ENCODE results near the gene UNC13B. TPM values are rescaled to one million over a fixed set of nuclear protein-coding genes. Genes with fewer than 3 reads are reported as not detected.
"Not testable (repeated sequence)": the region's sequence is repeated elsewhere in the genome, so short reads cannot be mapped to it uniquely, and the experiment has no call there.

UNC13B gene
- total and polyA plus RNA-seq, 2 of the 13 experiments (the other 11 are each of a cell fraction or from before 2014, with no cell fraction given) = 14.0 to 18.3 TPM

- Histone ChIP-seq H4K20me1 (ENCODE audit: insufficient read depth, low read length) (no peaks in the 10 kb centered on the region), H3K79me2 (ENCODE audit: insufficient read depth, low read length) (peaks cover 18% of the 10 kb centered on the region), H3K4me1 (ENCODE audit: insufficient read depth, low read length) (peaks cover 43% of the 10 kb centered on the region), H3K4me2 (ENCODE audit: low read depth, low read length) (peak overlapping the region; percentile 90), H3K27ac (ENCODE audit: extremely low read length, insufficient read depth, low read length) (peak overlapping the region; percentile 13), H2AFZ (ENCODE audit: low read length) (no peak overlapping the region), H3K9me3 (ENCODE audit: low read length) (no peaks in the 10 kb centered on the region), H3K27me3 (ENCODE audit: control insufficient read depth in 1 of 2, insufficient read depth in 2 of 2, low read length in 2 of 2) (no peaks in the 10 kb centered on the region; a peak in 1 of 5 replicates), H3K36me3 (replicated peaks in 1 of 2; ENCODE audit: control insufficient read depth in 1 of 2, insufficient read depth in 2 of 2, low read length in 2 of 2) (no peaks in the 10 kb centered on the region), H3K9ac (ENCODE audit: insufficient read depth, low read depth, low read length) (peak overlapping the region; percentile 84; the same call in 1 of the 2 replicates), H3K4me3 (replicated peaks in 1 of 3; ENCODE audit: insufficient read depth in 1 of 3, low read depth in 2 of 3, low read length in 3 of 3) (peak overlapping the region; percentile 78 to 98 (median 85); a peak in 5 of 6 replicates)
- in situ Hi-C loops (cut with HindIII; ENCODE audit: extremely low pct_ligation_motif_present, low pct_unique_long_range_greater_than_20kb) (no loop called here), intact Hi-C loops (cut with micrococcal nuclease; ENCODE audit: unreplicated experiment) (loop anchor here (10.0 kb wide), 1 partner anchor 91 kb away; no protein-coding TSS in a partner anchor)
- ChIA-PET POLR2A (interaction anchor here (0.7 kb wide), 1 partner anchor 95 kb away, joined by 4 read pairs; no protein-coding TSS in a partner anchor), CTCF (ENCODE audit: low intra/inter-chr PET ratio, low total read pairs) (no interaction called here)
- FAIRE-seq (no peak), ATAC-seq (no peak), DNase-seq (ENCODE audit: low spot score) (no peak)
- TF ChIP-seq, protein P1, sequence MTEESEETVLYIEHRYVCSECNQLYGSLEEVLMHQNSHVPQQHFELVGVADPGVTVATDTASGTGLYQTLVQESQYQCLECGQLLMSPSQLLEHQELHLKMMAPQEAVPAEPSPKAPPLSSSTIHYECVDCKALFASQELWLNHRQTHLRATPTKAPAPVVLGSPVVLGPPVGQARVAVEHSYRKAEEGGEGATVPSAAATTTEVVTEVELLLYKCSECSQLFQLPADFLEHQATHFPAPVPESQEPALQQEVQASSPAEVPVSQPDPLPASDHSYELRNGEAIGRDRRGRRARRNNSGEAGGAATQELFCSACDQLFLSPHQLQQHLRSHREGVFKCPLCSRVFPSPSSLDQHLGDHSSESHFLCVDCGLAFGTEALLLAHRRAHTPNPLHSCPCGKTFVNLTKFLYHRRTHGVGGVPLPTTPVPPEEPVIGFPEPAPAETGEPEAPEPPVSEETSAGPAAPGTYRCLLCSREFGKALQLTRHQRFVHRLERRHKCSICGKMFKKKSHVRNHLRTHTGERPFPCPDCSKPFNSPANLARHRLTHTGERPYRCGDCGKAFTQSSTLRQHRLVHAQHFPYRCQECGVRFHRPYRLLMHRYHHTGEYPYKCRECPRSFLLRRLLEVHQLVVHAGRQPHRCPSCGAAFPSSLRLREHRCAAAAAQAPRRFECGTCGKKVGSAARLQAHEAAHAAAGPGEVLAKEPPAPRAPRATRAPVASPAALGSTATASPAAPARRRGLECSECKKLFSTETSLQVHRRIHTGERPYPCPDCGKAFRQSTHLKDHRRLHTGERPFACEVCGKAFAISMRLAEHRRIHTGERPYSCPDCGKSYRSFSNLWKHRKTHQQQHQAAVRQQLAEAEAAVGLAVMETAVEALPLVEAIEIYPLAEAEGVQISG (CRISPR knock-in tag; IDR thresholded peaks at IDR 0.05) = no peak
- TF ChIP-seq HNF4A (CRISPR knock-in tag; IDR thresholded peaks at IDR 0.05) = 0 out of 2 replicates have a peak, but pooled peaks have one; percentile 7
- no TSS peak for BruUV-seq (replicated peaks)
- 10% methylated on average over 3 of the region's 3 CpGs for WGBS (ENCODE audit: low lambda C conversion rate)
Measured at GRCh38 chr9:35163413-35163812, 1.6 kb downstream of the UNC13B start.

GRCh38 chr9:35164711-35165110 lies 2.9 kb downstream of the UNC13B start:
- no peak for FAIRE-seq
- BruUV-seq (replicated peaks) = no TSS peak
- H3K4me3 ChIP-seq (replicated peaks in 1 of 3; ENCODE audit: insufficient read depth in 1 of 3, low read depth in 2 of 3, low read length in 3 of 3) = no peak overlapping the region
- no peak overlapping the region for H3K27ac ChIP-seq (ENCODE audit: extremely low read length, insufficient read depth, low read length)
- POLR2A ChIA-PET = interaction anchor here (0.7 kb wide), 1 partner anchor 187 kb away, joined by 3 read pairs; no protein-coding TSS in a partner anchor
- no peak for ATAC-seq
- no peaks in the 10 kb centered on the region; a peak in 1 of 5 replicates for H3K27me3 ChIP-seq (ENCODE audit: control insufficient read depth in 1 of 2, insufficient read depth in 2 of 2, low read length in 2 of 2)
- intact Hi-C loops (cut with micrococcal nuclease; ENCODE audit: unreplicated experiment) (loop anchor here (10.0 kb wide), 1 partner anchor 90 kb away; no protein-coding TSS in a partner anchor), in situ Hi-C loops (cut with HindIII; ENCODE audit: extremely low pct_ligation_motif_present, low pct_unique_long_range_greater_than_20kb) (no loop called here)
- no peaks in the 10 kb centered on the region for H3K9me3 ChIP-seq (ENCODE audit: low read length)
- H2AFZ ChIP-seq (ENCODE audit: low read length) = no peak overlapping the region
- DNase-seq (ENCODE audit: low spot score) = no peak
- H3K4me2 ChIP-seq (ENCODE audit: low read depth, low read length) = no peak overlapping the region; the same call in 1 of the 2 replicates
- CTCF ChIA-PET (ENCODE audit: low intra/inter-chr PET ratio, low total read pairs) = no interaction called here
- H3K9ac ChIP-seq (ENCODE audit: insufficient read depth, low read depth, low read length) = no peak overlapping the region
- no peaks in the 10 kb centered on the region for H3K36me3 ChIP-seq (replicated peaks in 1 of 2; ENCODE audit: control insufficient read depth in 1 of 2, insufficient read depth in 2 of 2, low read length in 2 of 2)
- WGBS (ENCODE audit: low lambda C conversion rate) = 79% methylated on average over 3 of the region's 3 CpGs
- H3K79me2 ChIP-seq (ENCODE audit: insufficient read depth, low read length) = peaks cover 18% of the 10 kb centered on the region
- no peak for TF ChIP-seq NFYB (CRISPR knock-in tag; IDR thresholded peaks at IDR 0.05)
- TF ChIP-seq, protein P2, sequence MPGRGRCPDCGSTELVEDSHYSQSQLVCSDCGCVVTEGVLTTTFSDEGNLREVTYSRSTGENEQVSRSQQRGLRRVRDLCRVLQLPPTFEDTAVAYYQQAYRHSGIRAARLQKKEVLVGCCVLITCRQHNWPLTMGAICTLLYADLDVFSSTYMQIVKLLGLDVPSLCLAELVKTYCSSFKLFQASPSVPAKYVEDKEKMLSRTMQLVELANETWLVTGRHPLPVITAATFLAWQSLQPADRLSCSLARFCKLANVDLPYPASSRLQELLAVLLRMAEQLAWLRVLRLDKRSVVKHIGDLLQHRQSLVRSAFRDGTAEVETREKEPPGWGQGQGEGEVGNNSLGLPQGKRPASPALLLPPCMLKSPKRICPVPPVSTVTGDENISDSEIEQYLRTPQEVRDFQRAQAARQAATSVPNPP (CRISPR knock-in tag; IDR thresholded peaks at IDR 0.05) = no peak
- no peak for TF ChIP-seq LCORL (IDR thresholded peaks at IDR 0.05)
- TF ChIP-seq LCORL (CRISPR knock-in tag; IDR thresholded peaks at IDR 0.05) = no peak
- peaks cover 35% of the 10 kb centered on the region for H3K4me1 ChIP-seq (ENCODE audit: insufficient read depth, low read length)
- no peaks in the 10 kb centered on the region for H4K20me1 ChIP-seq (ENCODE audit: insufficient read depth, low read length)

GRCh38 chr9:35167429-35167828 lies 5.6 kb downstream of the UNC13B start:
- intact Hi-C loops (cut with micrococcal nuclease; ENCODE audit: unreplicated experiment) = loop anchor here (10.0 kb wide), 1 partner anchor 87 kb away; no protein-coding TSS in a partner anchor

More at GRCh38 chr9:35167429-35167828, 5.6 kb downstream of the UNC13B start:
- POLR2A ChIA-PET; H3K27ac ChIP-seq (ENCODE audit: extremely low read length, insufficient read depth, low read length); H3K4me3 ChIP-seq (replicated peaks in 1 of 3; ENCODE audit: insufficient read depth in 1 of 3, low read depth in 2 of 3, low read length in 3 of 3); H3K9ac ChIP-seq (ENCODE audit: insufficient read depth, low read depth, low read length); H3K36me3 ChIP-seq (replicated peaks in 1 of 2; ENCODE audit: control insufficient read depth in 1 of 2, insufficient read depth in 2 of 2, low read length in 2 of 2); H3K27me3 ChIP-seq (ENCODE audit: control insufficient read depth in 1 of 2, insufficient read depth in 2 of 2, low read length in 2 of 2); in situ Hi-C loops (cut with HindIII; ENCODE audit: extremely low pct_ligation_motif_present, low pct_unique_long_range_greater_than_20kb); H3K4me2 ChIP-seq (ENCODE audit: low read depth, low read length); H3K9me3 ChIP-seq (ENCODE audit: low read length); H4K20me1 ChIP-seq (ENCODE audit: insufficient read depth, low read length); BruUV-seq (replicated peaks); DNase-seq (ENCODE audit: low spot score); FAIRE-seq; ATAC-seq; CTCF ChIA-PET (ENCODE audit: low intra/inter-chr PET ratio, low total read pairs); H2AFZ ChIP-seq (ENCODE audit: low read length): not testable (repeated sequence)
- Histone ChIP-seq H3K79me2 (ENCODE audit: insufficient read depth, low read length) (peaks cover 19% of the 10 kb centered on the region), H3K4me1 (ENCODE audit: insufficient read depth, low read length) (peaks cover 27% of the 10 kb centered on the region)
- WGBS (ENCODE audit: low lambda C conversion rate) = 96% methylated on average over 1 of the region's 1 CpG
